ENCODE data around the gene JMJD4. TPM values are rescaled to one million over a fixed set of nuclear protein-coding genes. Genes with fewer than 3 reads are reported as not detected.

The JMJD4 gene, protein sequence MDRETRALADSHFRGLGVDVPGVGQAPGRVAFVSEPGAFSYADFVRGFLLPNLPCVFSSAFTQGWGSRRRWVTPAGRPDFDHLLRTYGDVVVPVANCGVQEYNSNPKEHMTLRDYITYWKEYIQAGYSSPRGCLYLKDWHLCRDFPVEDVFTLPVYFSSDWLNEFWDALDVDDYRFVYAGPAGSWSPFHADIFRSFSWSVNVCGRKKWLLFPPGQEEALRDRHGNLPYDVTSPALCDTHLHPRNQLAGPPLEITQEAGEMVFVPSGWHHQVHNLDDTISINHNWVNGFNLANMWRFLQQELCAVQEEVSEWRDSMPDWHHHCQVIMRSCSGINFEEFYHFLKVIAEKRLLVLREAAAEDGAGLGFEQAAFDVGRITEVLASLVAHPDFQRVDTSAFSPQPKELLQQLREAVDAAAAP
- 15.1 TPM for polyA plus RNA-seq (2013, experiment 1 of 2; ENCODE audit: insufficient read length)
- polyA plus RNA-seq (2013, experiment 2 of 2; ENCODE audit: insufficient read length), result 15.6 TPM

DNA sequence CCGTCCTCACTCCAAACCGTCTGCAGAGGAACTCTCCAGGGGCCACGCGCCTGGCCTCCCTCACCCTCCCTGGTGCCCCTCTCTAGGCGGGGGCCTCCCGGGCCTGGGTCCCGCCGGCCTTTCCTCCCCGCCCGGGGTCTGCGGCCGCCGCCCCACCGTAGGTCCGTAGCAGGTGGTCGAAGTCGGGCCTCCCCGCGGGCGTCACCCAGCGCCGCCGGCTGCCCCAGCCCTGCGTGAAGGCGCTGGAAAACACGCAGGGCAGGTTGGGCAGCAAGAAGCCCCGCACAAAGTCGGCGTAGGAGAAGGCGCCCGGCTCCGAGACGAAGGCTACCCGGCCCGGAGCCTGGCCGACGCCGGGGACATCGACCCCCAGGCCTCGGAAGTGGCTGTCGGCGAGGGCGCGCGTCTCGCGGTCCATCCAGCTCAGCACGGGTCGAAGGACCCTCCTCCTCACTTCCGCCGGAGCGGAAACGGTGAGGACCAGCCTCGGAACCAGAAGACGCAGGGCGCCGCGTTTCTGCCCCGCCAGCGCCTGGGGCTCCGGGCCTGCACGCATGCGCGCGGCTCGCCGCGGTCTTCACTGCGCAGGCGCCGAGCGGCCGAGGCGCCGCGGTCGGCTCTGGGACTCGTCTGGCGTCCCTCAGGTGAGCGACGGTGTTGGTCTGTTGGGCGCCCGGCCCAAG is at the start of gene JMJD4, which contains the start of gene SNAP47:
Gene JMJD4, minus strand, starts transcription at position 447 of the 683 bp plus-strand sequence. Its CDS starts 29 bp downstream, at position 418.
Gene SNAP47, plus strand, starts transcription at position 580 of the 683 bp plus-strand sequence. CDS start 12,302 bp downstream, outside the sequence.
- DNase-seq, result peak; percentile 92

DNA sequence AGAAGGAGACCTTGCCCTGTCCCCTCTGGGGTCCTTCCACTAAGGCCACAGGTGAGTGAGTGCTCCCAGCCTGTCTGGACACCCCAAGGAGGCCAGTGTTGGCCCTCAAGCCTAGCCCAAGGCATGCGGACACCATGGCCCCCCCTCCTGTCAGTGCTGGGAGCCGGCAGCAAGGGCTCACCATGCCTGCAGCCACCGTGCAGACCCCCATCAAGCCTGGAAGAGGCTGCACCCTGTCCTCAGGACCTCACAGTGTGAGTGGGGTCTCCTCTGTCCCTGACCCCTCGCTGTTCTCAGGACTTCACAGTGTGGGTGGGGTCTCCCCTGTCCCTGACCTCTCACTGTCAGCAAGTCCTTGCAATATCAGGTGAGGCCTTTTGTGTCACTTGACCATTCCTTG is 47.1 kb upstream of the JMJD4 start:
- no peak for DNase-seq

DNA sequence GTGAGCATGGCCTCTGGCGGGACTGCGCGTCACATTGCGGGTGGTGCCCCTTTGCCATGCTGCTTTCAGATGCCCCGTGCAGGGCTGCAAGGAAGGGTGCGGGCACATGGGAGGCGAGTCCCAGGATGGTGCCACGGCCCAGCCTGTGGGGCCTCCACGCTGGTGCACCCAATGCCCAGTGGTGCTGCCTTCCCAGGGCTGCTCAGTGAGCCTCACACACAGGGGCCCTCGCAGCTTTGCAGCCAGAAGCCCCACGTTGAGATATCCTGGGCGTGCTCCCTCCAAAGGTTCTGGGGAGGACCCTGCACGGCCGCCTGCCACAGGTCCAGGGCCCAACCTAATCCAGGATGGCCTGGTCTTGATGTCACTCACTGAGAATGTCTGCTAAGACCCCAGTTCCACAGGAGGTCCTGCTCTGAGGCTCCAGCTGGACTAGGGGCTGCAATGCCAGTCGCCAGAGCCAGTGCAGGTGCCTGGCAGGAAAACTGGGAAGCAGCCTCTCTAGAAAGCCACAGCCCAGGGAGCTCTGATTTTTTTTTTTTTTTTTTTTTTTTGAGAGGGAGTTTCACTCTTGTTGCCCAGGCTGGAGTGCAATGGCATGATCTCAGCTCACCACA is 46.3 kb upstream of the JMJD4 start:
- DNase-seq, result no peak

DNA sequence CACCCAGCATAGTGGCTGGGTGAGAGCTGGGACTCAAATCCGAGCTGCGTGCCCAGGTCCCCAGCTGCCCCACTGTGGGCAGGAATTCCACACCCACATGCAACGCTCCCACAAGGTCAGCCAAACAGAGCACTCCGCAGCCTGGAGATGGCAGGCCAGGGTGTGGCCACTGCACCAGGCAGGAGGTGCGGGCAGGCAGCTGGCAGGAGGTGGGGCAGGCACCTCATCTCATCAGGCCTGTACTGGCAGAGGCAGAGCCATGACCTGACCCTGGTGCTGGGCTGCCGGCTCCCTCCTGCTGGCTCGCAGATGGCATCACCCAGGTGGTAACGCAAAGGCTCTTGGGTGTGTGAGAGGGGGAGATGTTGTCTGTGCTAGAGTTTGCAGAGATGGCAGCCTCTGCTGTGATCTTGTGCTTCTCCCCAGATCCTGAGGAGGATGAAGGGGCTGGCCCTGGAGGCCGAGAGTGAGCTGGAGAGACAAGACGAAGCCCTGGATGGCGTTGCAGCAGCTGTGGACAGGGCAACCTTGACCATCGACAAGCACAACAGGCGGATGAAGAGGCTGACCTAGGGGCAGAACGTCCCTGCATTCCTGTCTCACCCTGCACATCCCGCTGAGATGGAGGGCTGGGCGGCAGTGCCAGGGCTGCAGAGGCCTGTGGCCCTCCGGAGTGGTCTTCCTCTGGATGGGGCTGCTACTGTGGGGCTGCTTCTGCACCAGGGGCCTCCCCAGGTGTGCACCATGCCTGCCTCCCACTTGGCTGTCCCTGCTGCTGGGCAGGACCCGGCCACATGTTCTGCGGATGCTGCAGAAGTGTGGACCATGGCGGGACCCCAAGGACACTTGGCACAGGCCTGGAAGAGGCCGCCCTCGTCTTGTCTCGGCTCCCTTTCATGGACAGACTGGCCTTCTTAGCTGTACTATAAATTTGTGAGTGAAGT is 45.3 kb upstream of the JMJD4 start:
- DNase-seq, result no peak

DNA sequence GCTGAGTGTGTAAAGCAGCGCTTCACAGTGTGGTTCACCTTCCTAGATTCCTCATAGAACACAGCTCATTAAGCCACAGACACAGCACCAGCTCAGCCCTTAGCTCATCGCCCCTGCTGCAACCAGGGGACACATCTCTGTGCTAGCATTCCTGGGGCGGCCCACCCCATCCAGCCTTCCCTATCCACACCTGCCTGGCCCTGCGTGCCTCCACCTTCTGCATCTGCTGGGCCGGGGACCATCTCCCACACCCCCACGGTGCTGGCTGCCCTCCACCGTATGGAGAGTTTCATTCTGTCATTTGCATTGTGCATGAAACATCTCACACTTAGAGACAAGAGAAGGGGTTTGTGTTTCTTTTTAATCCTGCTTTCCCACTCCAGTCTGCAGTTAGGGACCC is 44.6 kb upstream of the JMJD4 start:
- no peak for DNase-seq

DNA sequence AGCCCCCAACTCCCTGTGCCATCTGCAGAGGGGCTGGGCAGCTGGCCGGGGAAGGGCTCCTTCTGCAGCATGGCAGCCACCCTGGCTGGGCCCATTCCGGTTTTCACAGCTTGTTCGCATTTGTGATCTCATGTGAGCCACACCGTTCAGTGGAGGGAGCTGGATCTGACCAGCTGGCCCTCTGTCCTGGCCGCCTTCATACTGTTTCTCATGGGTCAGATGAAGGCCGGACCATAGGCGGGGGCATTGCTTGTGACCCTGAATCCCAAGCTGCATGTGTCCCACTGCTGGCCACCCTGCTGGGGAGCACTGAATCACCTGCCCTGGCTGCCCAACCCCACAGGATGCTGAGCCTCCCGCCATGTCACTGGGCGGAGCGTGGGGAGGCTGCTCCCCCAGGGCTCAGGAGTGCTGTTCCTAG is 43.9 kb upstream of the JMJD4 start:
- no peak for DNase-seq

DNA sequence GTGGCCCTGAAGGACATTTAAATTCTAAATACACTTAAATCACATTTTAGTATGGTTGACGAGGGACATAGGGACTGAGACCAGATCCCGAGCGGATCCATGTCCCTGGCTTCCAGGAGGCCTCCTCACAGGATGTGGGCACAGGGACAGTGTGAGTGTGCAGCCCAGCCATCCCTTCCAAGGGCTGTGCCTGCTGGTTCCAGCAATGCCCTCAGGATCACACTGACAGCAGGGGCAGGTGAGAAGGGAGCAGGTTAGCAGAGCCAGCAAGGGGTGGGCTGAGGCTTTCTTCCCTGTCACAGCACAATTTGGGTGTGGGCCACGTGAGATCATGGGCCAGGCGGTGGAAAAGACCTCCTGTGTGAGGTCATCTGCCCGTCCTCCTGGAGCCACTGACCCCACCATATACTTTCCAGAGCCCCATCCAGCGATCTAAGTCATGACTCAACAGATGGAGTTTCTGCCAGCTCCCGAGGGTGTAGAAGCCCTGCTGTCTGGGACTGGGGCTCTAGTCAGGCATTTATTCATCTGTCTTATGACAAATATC is 43.4 kb upstream of the JMJD4 start:
- peak; percentile 65 for DNase-seq

DNA sequence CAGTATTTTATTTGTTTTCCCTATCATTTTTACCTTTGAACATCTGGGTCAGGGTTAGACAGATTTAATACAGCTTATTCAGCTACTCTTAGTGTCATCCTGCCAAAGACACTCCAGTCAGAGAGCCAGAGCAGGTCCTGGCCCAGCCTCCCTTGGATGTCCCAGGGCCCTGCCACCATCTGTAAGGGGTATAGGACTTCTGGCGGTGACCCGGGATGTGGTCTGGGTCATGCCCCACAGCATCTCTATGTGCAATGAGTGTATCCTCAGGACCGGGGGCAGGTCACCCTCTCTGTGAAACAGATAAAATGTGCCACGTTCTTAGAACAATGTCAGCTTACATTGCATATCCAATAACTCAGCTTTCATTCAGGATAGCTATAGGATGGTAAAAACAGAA is 42.5 kb upstream of the JMJD4 start:
- DNase-seq, result no peak

DNA sequence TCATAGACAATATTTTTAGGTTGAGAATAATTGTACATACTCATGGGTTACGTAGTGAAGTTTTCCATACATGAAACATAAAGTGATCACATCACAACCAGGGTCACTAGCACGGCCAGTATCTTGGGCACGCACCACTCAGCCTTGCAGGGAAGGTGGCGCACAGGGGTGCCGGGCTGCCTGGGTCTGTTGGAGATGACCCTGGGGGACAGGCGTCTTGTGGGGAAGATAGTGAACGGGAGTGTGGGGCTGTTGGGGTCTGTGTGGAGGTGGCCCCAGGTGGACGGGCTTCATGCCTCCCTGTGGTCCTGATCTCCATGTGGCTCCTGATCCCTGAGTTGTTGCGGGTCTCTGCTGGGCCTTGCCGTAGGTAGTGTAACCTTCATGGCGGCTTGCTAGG is 42.1 kb upstream of the JMJD4 start:
- DNase-seq, result no peak

DNA sequence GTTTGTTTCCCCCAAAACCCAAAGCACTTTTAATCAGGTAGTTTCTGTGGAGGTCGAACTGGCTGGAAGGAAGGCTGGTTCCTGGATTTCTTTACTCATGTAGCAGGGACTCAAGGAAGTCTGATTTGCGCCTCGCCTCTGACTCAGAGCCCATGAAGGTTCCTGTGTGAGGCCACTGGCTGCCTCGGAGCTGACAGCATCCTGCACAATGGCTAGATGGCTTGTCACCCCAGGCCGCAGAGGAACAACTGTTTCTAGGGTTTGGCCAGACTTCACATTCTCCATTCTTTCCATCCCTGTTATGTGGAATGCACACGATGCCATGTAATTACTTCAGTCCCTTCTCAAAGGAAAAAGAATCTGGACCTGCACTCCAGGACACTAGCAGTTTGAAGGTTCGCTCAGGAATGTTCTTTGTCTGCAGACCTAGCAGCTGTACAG is 41.2 kb upstream of the JMJD4 start:
- peak; percentile 93 for DNase-seq

DNA sequence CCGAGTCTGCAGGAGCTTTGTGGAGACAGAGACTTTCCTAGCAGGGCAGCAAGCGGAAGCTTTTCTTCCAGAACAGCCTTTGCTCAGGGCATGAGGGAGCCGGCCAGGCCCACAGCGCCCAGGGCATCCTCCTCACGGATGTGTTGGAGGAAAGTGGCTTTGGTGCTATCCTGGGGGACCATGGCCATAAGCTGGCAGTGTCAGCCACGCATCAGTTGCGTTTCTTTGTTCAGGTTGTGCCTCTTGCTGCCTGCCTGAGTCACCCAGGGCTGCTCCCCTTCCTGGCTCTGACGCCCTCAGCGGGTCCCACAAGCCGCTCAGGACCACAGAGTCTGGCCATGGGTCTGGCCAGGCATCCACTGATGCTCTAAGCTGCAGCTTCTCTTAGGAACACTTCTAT is 40.7 kb upstream of the JMJD4 start:
- peak; percentile 24 for DNase-seq

DNA sequence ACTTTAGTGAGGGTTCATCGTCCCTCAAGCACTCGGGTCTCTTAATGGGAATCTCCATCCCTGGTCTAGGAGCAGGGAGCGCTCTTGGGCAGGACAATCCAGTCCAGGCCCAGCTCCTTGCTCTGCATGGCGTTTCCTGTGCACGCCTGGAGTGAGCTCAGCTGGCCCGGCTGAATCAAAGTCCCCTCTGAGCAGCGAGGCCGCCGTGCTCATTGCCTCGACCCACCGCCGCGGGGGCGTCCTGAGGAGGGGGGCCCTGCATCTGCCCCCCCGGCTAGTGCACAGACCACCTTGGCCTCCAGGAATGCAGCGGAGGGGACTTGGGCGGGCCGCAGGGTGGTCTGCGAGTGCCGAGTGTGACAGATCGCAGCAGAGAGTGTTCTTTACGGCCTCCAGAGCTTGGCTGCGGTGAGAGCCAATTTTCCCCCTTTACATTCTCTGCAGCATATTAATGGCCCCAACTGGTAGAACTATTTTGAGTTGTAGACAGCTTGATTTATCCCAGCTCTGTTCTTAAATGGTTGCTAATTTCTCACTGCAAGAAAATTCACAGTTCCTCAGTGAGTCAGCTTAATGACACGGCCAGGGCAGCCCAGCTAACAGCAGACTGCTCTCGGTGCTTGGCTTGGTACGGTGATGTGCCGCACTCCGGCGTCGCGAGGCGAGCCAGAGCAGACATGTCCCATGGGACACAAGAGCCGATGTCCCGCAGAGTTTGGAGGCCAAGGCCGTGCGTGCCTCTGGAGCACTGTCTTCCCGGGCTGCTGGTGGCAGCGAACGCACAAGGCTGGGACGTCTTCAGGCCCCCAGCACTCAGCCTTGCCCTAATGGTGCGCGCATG is 39.9 kb upstream of the JMJD4 start:
- DNase-seq, result peak; percentile 96

DNA sequence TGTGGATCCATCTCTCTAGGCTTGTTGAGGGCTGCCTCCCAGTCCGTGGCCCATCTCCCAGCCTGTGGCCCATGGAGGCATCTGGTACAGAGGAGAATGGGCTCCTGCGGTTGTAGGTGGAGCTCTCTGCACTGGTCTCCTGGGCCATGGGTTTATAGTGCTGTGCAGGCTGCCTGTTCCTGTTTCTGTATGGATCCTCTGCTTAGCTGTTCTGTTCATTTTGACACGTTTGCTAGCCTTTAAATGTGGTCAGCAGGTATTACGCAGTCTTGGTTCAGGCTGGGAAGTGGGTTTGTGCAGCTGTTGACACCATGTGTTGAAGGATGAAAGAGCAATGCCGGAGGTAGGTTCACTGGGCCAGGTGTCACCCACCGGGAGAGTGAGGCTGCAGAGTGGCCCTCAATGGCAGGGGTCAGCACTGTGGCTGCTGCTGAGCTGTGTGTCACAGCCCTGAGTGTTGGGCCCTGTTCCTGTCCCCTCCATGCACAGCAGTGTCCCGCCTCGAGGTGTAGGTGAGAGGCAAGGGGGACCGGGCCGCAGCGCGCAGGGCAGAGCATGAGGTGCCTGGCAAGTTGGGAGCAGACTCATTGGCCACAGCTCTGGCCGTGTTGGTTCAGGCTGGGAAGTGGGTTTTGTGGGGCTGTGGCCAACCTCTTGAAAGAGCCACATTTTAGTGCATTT is 39.1 kb upstream of the JMJD4 start:
- no peak for DNase-seq

DNA sequence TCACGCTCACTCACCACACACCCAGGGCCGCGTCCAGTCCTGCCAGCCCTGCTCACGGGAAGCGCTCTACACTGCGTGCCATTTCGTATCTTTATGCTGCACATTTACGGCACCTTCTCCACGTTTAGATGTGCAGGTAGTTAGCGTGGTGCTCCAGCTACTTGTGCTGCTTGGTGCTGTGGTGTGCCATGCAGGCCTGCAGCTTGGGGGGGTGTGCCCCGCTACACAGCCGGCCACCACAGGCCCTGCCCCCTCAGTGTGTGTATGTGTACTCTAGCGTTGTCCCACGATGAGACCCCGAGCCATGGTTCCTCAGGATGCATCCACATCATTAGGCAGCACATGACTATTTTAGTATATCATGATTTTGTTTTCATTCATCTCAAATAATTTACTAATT is 38.5 kb upstream of the JMJD4 start:
- no peak for DNase-seq

DNA sequence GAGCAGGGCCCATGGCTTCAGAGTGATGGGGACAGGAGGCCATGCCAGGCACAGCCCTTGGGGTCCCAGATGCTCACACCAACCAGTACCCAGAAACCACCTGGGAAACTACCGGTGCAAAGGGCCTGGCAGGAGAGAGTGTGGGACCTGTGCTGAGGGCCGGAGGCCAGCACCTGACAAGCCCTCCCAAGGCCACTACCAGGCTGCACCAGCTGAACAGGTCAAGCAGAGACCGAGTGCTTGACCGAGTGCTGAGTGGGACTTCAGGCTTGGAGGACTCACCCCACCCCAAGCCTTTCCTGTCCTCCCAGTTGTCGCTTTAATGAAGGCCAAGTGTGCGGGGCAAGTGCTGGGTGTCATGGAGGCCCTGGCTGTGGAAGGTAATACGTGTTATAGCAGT is 36.7 kb upstream of the JMJD4 start:
- no peak for DNase-seq

DNA sequence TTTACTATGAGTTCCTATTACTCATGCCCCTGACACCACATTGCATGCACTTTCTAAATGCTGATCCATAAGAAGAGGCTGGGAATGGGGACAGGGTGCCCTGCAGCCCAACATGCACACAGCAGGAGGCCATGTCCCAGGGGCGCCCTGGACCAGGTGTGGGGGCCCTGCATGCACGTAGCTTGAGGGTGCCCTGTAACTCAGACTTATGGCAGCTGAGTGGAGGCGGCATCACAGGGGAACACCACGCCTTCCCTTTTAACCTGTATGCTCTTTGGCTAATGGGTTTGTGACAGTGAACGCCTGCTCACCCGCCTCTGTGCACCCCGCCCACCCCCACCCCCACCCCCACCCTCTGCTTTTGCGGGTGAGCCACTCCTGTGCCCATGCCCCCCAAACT is 36.2 kb upstream of the JMJD4 start:
- no peak for DNase-seq

DNA sequence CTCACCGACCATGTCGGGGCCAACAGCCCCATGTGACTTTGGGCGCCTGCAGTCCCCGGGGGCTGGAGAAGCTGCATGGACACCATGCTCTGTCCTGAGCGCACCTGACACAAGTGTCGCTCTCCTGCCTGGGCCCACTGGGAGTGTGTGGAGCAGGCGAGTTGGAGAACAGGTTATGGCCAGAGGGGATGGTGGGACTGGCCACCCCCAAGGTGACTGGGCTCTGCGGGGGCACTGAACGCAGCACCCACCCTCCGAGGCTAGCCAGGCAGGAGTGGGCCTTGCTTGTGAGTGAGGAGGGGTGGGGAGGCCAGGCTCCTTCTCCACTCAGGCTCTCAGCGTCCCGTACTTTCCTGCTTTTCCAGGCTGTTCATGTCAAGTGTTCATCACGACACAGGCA is 35.7 kb upstream of the JMJD4 start:
- DNase-seq, result no peak

DNA sequence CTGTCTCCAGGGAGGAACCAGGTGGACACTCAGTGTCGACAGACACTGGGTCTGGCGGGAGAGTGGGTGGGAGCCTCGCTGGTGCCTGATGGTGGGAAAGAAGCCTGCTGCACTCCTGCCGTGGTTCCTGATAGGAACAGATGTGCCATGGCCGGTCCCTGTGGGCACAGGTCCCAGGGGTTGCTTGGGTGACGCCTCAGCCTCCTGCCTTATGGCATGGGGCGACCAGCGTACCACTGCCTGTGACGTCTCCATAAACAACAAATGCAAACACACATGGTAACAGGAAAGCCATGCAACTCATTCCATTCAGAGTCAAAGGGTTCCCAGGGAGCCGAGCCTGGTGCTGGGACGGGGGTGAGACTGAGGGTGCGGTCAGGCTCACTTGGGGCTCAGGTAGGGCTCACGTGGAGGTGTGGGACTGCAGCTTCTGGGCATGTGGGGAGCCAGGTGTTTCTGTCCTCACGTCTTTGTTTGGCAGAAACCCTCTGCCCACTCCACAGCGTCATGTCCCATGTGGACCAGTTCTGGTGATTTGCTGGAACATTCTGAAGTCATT is 34.9 kb upstream of the JMJD4 start:
- DNase-seq, result no peak

DNA sequence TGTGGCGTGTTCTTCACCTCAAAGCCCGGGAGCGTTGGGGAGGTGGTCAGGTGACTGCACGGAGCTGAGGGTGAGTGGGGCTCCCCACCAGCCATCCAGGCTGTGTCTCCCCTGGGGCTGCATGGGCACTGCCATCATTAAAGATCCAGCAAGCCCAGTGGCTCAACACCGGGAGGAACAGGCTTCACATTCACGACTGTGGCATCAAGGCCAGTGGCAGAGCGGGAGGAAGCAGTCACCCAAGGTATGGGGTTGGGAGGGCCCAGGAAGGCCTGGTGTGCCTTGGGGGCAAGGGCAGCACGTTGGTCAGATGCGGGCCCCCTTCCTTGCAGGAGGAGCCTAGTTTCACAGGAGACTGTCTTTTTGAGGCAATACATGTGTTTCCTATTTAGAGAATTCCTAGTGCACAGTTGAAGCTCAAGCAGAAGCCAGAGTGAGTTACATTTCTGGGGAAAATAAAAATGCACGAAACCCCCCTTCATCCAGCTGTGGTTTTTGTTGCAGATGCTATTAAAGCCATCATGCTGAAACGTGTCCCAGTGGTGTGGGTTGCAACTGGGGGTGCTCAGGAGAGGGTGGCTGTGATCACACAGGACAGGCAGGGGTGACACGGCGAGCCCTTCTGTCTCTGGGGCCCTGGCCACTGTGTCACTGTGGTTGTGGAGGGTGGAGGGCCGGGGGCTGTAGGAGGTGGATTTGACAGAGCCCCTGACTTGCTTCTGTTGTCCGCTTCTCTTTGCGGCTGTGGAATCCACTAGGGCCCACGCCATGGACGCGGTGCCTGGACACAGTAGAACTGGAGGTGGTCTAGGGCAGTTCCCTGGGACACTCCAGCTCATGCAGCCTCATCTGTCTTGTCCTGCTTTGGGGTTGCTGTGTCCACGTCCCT is 34.2 kb upstream of the JMJD4 start:
- peak; percentile 59 for DNase-seq
